GM18858 (cell line): ENCODE data around the gene PHF2.

ENCODE experiments used
- ATAC-seq: cut with Tn5 transposase; IDR thresholded peaks from one replicate; pipeline ENCODE4 v1.9.1; 2021; ENCODE audit not compliant: unreplicated experiment

The PHF2 gene

GRCh38 chr9:93599571-93600403 lies 23.4 kb downstream of the PHF2 start:
- ATAC-seq: no peak

GRCh38 chr9:93600504-93600903 lies 24.1 kb downstream of the PHF2 start:
- no peak for ATAC-seq

DNA sequence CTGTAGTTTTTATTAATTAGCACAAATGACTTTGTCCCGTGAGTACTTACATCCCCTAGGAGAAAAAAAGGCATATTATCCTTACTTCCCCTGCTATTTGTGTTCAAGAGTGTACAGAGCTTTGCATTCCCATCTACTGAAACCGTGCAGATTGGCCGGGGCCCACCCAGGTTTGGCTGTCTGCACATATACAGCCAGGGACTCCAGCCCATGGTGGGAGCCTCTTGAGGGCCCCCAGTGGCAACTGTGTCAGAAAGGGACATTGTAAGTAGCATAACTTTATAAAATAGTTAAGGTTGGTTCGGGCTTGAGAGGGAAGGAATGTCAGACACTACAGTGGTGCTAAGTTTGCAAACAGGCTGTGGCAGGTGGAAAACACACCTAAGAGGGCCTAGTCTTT lies 24.7 kb downstream of the PHF2 start:
- ATAC-seq: no peak

DNA sequence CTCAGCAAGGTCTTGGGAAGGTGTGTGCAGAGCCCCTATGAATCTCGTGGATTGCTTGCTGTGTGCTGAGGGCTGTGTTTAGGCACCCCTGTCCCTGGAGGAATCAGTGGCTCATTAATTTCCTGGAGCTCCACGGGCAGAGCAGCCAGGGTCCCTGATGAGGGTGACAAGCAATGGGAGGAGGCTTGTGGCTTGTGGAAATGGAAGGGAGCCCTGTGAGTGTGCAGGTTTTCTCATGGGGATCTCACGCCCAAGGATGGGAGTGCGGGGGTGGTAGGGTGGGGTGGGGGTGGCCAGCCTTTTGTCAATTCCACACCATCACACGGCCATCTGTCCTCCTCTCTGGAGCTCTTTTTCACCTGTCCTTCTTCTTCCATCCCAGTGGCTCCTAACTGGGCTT lies 25.3 kb downstream of the PHF2 start:
- ATAC-seq: no peak

- ATAC-seq: no peak
These were observed 26.6 kb downstream of the PHF2 start for GRCh38 chr9:93603011-93603410.

GRCh38 chr9:93603906-93604326 lies 27.5 kb downstream of the PHF2 start:
- no peak for ATAC-seq

DNA sequence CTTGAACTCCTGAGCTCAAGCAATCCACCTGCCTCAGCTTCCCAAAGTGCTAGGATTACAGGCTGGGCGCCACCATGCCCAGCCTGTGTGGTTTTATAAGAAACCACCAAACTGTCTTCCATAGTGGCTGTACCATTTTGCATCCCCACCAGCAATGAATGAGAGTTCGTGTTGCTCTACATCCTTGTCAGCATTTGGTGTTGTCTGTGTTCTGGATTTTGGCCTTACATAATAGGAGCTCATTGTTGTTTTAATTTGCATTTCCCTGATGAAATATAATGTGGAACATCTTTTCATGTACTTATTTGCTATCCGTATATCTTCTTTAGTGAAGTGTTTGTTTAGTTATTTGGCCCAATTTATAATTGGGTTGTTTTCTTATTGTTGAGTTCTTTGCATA lies 29.8 kb downstream of the PHF2 start:
- ATAC-seq: no peak

DNA sequence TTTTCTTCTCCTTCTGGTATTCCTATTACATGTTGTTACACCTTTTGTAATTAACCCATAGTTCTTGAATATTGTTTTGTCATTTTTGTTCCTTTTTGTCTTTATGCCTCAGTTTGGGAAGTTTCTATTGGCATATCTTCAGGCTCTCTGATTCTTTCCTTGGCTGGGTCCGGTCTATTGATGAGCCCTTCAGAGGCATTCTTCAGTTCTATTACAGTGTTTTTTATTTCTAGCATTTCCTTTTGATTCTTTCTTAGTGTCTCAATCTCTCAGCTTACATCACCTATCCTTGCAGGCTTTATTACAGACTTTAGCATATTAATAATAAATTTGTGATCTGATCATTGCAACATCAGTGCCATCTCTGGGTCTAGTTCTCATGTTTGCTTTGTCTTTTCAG lies 33.8 kb downstream of the PHF2 start:
- ATAC-seq: no peak

- no peak for ATAC-seq
These were observed 35.8 kb downstream of the PHF2 start for GRCh38 chr9:93612052-93612795.

DNA sequence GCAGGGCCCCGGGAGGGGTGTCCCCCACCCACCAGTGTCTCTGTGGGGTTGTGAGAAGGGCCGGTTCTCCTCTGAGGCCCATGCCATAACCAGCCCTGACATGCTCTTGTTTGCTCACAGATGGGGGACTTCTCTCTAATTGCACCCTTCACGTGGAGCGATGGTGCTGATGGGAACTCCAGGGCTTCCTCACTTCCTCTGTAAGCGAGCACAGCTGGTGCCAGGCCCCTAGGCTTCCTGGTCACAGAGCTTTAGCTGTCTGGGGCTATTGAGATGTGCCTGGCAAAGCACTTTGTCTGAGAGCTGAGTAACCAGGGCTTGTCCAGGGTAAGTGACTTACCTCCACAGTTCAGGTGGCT lies 36.4 kb downstream of the PHF2 start:
- peak; percentile 49 for ATAC-seq

- no peak for ATAC-seq
These were observed 36.8 kb downstream of the PHF2 start for GRCh38 chr9:93613174-93613573.

GRCh38 chr9:93613791-93614190 lies 37.4 kb downstream of the PHF2 start:
- no peak for ATAC-seq

DNA sequence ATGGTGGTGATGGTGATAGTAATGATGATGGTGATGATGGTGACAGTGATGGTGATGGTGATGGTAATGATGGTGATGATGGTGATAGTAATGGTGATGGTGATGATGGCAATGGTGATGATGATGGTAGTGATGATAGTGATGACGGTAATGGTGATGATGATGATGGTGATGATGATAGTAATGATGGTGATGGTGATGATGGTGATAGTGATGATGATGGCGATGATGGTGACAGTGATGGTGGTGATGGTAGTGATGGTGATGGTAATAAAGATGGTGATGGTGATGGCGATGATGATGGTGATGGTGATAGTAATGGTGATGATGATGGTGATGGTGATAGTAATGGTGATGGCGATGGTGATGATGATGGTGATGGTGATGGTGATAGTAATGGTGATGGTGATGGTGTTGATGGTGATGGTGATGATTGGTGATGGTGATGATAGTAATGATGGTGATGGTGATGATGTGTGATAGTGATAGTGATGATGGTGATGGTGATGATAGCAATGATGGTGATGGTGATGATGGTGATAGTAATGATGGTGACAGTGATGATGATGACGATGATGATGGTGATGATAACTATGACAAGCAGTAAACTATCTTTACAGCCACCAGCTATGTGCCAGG lies 38.6 kb downstream of the PHF2 start:
- ATAC-seq: no peak

GRCh38 chr9:93616044-93616443 lies 39.7 kb downstream of the PHF2 start:
- ATAC-seq: no peak

- no peak for ATAC-seq
These were observed 40.9 kb downstream of the PHF2 start for GRCh38 chr9:93617273-93617672.

GRCh38 chr9:93619272-93619775 lies 42.9 kb downstream of the PHF2 start:
- no peak for ATAC-seq

- ATAC-seq: no peak
These were observed 43.7 kb downstream of the PHF2 start for GRCh38 chr9:93620041-93620506.

DNA sequence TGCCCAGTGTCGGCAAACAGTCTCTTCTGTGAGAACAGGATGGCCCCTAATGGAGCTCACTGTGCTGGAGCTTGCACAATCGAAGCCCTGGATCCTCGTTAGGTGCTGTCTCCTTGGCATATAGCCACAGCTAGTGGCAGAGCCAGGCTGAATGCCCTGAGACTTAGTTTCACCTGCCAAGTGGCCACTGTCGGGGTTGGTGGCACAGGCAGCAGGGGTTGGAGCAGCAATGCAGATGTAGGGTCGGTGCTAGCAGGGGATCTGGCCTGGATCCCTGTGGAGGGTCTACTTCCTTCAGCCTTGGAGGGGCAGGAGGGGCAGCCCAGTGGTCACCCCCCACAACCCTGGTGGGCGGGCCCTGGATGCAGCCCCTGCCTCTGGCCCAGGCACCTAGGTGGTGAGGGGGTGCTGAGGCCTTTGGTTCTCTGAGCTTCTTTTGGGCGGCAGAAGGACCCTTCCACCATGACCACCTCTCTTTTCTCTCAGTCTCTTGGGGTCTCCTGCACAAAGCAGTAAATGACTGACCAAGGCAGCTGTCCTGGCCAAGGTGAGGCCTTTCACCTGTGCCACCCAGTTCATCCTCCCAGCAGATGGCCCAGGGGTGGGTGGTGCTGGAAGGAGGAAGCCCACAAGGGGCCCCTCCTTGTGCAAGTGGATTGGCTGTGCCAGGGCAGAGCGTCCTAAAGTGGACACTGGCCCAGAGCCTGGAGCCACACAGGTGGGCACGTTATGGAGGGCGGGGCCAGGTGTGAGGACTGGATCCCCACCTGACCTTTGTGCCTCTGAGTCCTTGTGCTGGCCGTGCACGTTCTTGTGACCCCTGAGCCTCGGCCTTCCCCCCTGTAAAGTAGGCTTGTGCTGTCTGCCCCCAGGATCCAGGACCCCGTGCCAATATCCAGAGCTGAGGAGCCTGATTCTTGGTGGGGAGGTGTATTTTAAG lies 44.8 kb downstream of the PHF2 start:
- no peak for ATAC-seq

DNA sequence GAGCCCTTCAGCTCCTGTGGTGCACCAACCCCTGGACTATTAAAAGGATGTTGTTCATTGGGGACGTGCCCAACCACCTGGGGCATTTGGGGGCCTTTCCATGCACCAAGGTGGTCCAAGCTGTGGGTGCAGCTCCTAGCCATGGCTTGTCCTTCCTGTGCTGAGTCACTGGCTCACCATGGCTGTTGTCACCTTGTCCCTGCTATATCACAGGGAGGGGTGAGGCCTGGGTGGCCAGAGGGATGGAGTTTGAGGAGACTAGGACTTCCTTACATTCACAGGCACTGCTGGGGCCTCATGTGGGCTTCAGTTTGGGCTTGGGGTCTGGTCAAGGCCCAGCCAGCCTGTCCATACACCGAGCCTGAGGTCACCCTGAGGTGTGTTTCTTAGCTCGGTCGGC lies 45.5 kb downstream of the PHF2 start:
- ATAC-seq: no peak

DNA sequence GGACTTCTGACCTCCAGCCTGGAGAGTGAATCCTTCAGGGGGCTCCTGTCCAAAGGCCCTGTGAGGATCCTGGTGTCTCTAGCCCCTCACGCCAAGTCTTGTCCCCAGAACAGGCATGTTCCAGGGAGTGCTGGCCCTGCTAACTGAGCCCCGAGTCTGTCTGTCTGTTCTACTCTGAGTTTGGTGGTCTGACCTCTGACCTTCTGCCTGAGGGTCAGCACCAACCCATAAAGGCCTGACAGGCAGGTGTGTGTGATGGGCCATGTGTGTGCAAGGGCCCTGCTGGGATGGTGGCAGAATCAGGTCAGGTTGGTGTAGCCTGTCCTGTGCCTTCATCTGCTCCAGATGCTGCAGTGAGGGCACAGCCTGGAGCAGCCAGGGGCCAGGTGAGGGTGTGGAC lies 46.3 kb downstream of the PHF2 start:
- no peak for ATAC-seq

DNA sequence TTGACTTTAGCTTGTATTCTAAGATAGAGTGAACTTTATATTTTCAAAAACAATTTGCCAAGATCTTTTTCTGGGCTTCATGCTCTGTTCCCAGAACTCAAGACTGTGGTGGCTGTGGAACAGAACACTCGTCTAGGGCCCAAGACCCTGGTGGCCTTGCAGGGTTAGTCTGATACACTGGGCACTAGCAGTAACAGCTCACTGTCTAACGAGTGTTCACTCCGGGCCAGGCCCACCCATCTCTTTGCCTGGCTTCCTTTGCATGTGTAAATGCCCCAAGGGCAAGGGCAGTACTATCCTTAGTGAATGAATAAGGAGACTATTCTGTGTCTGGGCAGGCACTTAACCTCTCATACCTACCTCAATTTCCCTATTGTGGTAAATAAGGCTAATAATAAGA lies 47.4 kb downstream of the PHF2 start:
- ATAC-seq: no peak
